ENCODE measurements around the gene SMPD1. TPM values are rescaled to one million over a fixed set of nuclear protein-coding genes. Genes with fewer than 3 reads are reported as not detected.

Gene SMPD1
- total RNA-seq, 1 experiment from 2014 or later: 176 TPM

DNA sequence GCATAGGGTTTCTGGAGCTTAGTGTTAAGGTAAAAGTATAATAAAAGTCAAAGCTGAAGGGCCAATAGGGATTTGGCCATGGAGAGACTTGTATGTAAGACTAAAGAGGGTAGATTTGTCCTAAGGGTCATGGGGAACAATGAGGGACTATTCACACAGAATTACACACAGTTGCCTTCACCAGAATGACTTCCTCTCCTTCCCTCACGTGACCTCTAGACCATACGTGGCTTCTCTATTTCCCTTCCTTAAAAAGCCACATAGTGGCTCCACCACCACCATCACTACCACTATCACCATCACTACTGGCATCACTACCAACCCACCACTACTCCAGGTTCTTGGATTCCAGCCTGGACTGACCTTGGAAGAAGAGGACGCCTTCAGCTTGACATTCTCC is 47.7 kb downstream of the SMPD1 start:
- DNase-seq (ENCODE audit: low spot score): no peak
- no peak overlapping the region for H3K27ac ChIP-seq (ENCODE audit: low read depth, low read length, poor library complexity, severe bottlenecking)
- intact Hi-C loops (cut with micrococcal nuclease; ENCODE audit: unreplicated experiment): loop anchor here (2.0 kb wide), 1 partner anchor 19 kb away; the partner anchor contains the start of gene APBB1
- no TSS peak for BruUV-seq (replicated peaks)
- H3K9me3 ChIP-seq (ENCODE audit: low read depth, low read length, poor library complexity, severe bottlenecking): no peaks in the 10 kb centered on the region
- CTCF ChIA-PET: no interaction called here
- peaks cover under 1% of the 10 kb centered on the region for H3K4me1 ChIP-seq (ENCODE audit: insufficient read depth, low read length, poor library complexity, severe bottlenecking)
- no peaks in the 10 kb centered on the region for H3K27me3 ChIP-seq (replicated peaks; ENCODE audit: insufficient read depth, low read depth, low read length, poor library complexity)
- TF ChIP-seq EZH2 (IDR thresholded peaks at IDR 0.05; ENCODE audit: borderline replicate concordance, low read depth, low read length, poor library complexity, severe bottlenecking) (no peak), CTCF (conservative IDR thresholded peaks at IDR 0.05; ENCODE audit: low read depth, low read length) (no peak)
- no peaks in the 10 kb centered on the region for H3K36me3 ChIP-seq (ENCODE audit: insufficient read depth, low read length, poor library complexity, severe bottlenecking)
- no peak overlapping the region for H3K4me3 ChIP-seq (ENCODE audit: low read depth, low read length, poor library complexity, severe bottlenecking)
- POLR2A ChIA-PET (ENCODE audit: low non-redundant PET): no interaction called here

DNA sequence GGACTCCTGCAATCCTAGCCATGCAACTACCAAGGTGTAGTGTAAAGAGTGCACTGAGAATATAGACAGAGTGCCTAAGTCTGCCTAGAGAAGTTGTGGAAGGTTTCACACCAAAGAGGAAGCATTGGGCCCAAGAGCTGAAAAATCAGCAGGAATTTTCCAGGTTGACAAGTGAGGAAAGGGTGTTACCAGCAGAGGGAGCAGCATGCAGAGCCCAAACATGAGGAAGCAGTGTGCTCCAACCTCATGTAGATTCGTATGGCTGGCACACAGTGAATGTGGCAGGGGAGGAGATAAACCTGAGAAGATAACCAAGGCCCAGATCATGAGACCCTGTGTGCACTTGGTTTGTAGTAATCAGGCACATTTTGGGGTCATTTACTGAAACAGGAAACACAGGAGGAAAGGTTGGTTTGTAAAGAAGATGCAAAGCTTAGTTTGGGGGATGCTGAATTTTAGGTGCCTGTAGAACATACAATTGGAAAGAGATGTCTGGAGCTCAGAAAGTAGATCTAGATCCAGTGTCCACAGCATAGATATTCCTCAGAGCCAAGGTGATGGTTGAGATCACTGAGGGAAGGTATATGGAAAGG is 48.8 kb downstream of the SMPD1 start:
- H3K36me3 ChIP-seq (ENCODE audit: insufficient read depth, low read length, poor library complexity, severe bottlenecking): no peaks in the 10 kb centered on the region
- peak; percentile 75 for DNase-seq (ENCODE audit: low spot score)
- TF ChIP-seq CTCF (conservative IDR thresholded peaks at IDR 0.05; ENCODE audit: low read depth, low read length) (peak; percentile 84), EZH2 (IDR thresholded peaks at IDR 0.05; ENCODE audit: borderline replicate concordance, low read depth, low read length, poor library complexity, severe bottlenecking) (no peak)
- no peaks in the 10 kb centered on the region for H3K9me3 ChIP-seq (ENCODE audit: low read depth, low read length, poor library complexity, severe bottlenecking)
- BruUV-seq (replicated peaks): no TSS peak
- H3K27ac ChIP-seq (ENCODE audit: low read depth, low read length, poor library complexity, severe bottlenecking): no peak overlapping the region
- intact Hi-C loops (cut with micrococcal nuclease; ENCODE audit: unreplicated experiment): loop anchor here (2.0 kb wide), 1 partner anchor 20 kb away; the partner anchor contains the start of gene APBB1
- no peaks in the 10 kb centered on the region for H3K27me3 ChIP-seq (replicated peaks; ENCODE audit: insufficient read depth, low read depth, low read length, poor library complexity)
- no peak overlapping the region for H3K4me3 ChIP-seq (ENCODE audit: low read depth, low read length, poor library complexity, severe bottlenecking)
- POLR2A ChIA-PET (ENCODE audit: low non-redundant PET): no interaction called here
- H3K4me1 ChIP-seq (ENCODE audit: insufficient read depth, low read length, poor library complexity, severe bottlenecking): peaks cover 4% of the 10 kb centered on the region
- CTCF ChIA-PET: interaction anchor here (0.5 to 1.0 kb wide), 4 partner anchors 30 to 60 kb away, joined by 3 to 6 read pairs (median 4); no protein-coding TSS in a partner anchor

GRCh38 chr11:6440906-6441358 is 50.7 kb downstream of the SMPD1 start, which contains the start of gene HPX:
Gene HPX (minus strand): TSS chr11:6440987. CDS start chr11:6440963, 24 bp downstream.
- DNase-seq (ENCODE audit: low spot score): no peak
- intact Hi-C loops (cut with micrococcal nuclease; ENCODE audit: unreplicated experiment): no loop called here
- Histone ChIP-seq H3K36me3 (ENCODE audit: insufficient read depth, low read length, poor library complexity, severe bottlenecking) (no peaks in the 10 kb centered on the region), H3K27me3 (replicated peaks; ENCODE audit: insufficient read depth, low read depth, low read length, poor library complexity) (no peaks in the 10 kb centered on the region), H3K4me1 (ENCODE audit: insufficient read depth, low read length, poor library complexity, severe bottlenecking) (peaks cover 4% of the 10 kb centered on the region), H3K27ac (ENCODE audit: low read depth, low read length, poor library complexity, severe bottlenecking) (peak within 1 kb of the TSS; percentile 35), H3K9me3 (ENCODE audit: low read depth, low read length, poor library complexity, severe bottlenecking) (no peaks in the 10 kb centered on the region), H3K4me3 (ENCODE audit: low read depth, low read length, poor library complexity, severe bottlenecking) (no peak within 1 kb of the TSS)
- no peak for TF ChIP-seq CTCF (conservative IDR thresholded peaks at IDR 0.05; ENCODE audit: low read depth, low read length)
- CTCF ChIA-PET: no interaction called here
- BruUV-seq (replicated peaks): no TSS peak
- POLR2A ChIA-PET (ENCODE audit: low non-redundant PET): no interaction called here
